Stimulated activated CD8-positive, alpha-beta memory T cell treated with anti-CD3 and anti-CD28 coated beads, Interleukin-4, amount 100 ng/mL, for 1 hour (primary cell): Measurements from ENCODE around the gene RUNX2.
A peak's percentile ranks its signal among the peaks of the same experiment; 100 is the strongest.

ENCODE experiments used
- DNase-seq, 2 donors: peaks; one replicate each; pipeline ENCODE4 v3.0.0-alpha.2; 2020; ENCODE audit warnings: low read depth in 2 of 2, low spot score in 1 of 2

The RUNX2 gene

GRCh38 chr6:45576648-45577624 lies 248.8 kb downstream of the RUNX2 start:
- no peak for DNase-seq

- no peak for DNase-seq
These were observed 249.8 kb downstream of the RUNX2 start for GRCh38 chr6:45577836-45578504.

GRCh38 chr6:45584127-45584526 lies 256.0 kb downstream of the RUNX2 start:
- DNase-seq = no peak

GRCh38 chr6:45586216-45587171 lies 258.4 kb downstream of the RUNX2 start:
- DNase-seq = peak in 1 of 2 donors; percentile 19

DNA sequence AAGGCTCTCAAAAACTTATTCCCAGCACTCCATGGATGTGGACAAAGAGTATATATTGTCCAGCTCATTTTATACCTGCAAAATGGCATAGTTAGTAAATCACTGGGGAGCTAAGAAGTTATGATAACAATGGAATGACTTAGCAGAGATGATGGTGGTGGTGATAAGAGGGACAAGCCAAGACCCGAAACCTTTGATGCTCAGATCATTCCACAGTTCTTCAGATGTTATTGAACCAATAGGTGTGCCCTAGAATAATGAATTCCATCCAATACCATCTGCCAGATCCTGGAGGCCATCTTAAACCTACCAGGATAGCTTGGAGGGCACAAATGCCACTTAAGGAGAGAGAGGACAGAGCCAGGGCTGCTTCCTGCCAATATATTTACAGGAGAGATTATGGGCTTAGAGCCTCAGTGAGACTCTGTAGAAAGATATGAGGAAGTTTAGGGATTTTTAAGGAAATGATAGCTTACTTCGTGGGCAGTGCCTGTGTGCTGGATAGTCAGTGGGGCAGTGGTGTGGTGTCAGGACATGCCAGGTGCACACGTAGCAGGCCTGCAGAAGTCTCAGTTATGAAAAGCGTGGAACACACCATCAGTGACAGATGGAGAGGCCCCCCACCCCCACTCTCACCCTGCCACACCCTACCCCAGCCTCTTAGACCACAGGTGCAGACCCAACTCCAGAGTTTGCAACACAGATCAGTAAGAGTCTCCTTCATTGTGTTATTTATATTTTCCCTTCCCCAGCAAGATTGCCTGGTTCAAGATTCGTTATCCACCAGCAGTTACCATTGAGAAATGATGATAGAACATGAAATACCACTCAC lies 259.3 kb downstream of the RUNX2 start:
- no peak for DNase-seq

DNA sequence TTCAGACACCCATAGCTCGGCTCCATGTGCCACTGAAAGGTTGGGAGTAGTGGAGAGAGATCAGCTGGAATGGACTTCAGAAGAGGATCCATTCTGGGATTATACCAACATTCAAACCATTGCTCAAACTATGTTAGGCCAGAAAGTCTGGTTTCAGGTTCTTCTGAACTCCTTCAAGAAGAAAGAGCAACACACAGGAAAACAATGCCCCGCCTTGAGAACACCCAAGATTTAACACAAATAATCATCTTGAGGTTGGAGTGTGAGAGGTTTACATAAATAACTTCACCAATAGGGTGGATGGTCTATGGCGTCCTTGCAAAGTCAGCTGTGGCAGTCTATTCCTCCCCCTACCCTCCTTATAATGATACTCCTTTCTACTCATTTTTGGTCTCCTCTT lies 261.2 kb downstream of the RUNX2 start:
- DNase-seq = no peak

GRCh38 chr6:45590226-45590625 lies 262.1 kb downstream of the RUNX2 start:
- no peak for DNase-seq

- no peak for DNase-seq
These were observed 262.6 kb downstream of the RUNX2 start for GRCh38 chr6:45590696-45591184.

DNA sequence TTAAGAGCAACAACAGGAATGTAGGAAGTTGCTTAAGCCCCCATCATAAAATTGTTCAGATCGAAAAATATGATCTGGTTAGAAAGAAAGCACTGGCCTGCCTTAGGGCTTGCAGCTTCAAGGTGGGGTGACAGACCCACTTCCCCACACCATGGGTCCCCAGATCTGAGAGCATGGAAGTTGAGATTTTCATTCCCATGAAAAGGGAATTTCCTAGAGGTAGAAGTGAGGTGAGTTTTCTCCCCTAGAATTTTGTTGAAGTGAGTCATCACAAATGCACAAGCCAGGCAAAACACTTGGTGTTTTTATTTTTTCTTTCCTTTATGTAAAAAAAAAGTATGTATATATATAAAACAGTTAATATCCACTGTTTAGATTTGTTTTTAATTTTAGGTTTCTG lies 263.2 kb downstream of the RUNX2 start:
- no peak for DNase-seq

DNA sequence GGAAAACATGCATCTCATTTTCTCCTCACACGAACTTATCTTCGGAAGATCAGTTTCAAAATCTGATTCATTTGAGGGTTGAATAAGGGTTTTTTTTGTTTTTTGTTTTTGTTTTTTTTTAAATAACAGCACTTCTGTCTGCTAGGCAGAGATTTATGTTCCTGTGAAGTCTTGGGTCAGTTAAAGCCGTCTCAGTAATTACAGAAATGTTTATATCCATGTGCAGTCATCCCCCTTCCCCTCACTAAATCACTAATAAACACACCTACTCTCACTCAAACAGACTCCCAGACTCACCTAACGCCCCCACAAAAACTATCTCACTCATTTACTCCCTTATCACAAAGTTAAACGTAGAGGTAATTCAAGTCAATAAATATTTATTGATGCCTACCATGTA lies 263.8 kb downstream of the RUNX2 start:
- DNase-seq = no peak

- DNase-seq = no peak
These were observed 264.9 kb downstream of the RUNX2 start for GRCh38 chr6:45592991-45593390.

- no peak for DNase-seq
These were observed 267.1 kb downstream of the RUNX2 start for GRCh38 chr6:45595010-45595851.

DNA sequence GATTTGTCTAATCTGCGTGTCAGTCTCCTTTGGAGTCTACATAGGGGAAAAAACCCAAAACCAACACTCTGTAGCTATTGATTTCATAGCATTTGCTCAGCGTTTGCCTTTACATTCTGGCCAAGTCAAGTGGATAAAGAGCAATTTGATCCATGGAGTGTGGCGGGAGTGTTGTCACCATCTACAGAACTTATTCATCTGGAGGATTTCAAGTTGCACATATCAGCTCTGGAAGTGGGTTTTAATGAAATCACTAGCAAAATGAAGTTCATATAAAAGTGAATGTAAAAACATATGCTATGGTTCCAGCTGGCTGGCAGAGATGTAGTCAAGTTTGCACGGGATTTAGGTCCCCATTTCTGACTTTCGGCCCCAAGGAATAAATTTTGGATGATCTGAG lies 269.3 kb downstream of the RUNX2 start:
- DNase-seq = no peak

DNA sequence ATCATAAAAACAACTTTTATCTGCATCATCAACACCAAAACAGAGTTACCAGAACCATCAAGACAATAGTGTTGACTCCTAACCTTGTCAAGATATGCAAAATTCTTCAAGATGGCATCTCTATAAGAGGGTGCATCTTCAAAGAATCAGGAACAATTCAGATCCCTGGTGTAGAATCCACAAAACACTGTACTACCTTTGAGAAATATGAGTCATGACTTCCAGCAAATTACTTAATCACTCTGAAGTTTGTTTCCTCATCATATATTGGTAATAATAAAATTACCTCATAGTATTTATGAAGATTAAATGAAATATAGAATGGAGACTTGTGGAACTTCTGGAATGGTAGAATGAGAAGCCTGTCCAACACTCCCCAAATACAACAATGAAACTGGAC lies 270.9 kb downstream of the RUNX2 start:
- no peak for DNase-seq

GRCh38 chr6:45605971-45606370 lies 277.8 kb downstream of the RUNX2 start:
- no peak for DNase-seq

DNA sequence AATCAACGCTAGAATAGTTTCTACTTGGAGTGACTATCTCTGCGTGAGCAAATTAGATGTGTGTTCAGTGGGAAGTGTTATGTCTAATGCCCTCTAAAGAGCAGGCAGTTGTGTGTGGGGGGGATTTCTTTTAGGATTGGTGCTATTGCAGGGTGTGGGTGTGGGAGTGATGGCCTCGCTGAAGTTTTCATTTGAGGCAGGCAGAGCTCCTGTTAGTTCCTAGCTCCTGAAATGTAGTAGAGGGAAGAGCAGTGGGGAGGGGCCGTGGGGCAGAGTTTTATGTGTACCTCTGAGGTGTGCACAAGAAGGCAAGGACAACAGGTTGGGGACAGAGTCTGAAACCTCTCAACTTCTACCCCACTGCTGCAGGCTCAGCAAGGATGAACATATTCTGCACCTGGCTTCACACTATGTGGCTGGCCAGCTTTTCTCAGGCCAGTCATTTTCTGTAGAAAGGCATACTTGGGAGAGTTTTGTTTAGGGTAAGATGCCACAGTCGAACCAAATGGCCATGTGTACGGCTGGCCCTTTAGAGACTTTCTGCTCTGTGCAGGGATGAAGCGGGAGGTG lies 278.8 kb downstream of the RUNX2 start:
- DNase-seq = no peak

- DNase-seq = no peak
These were observed 279.7 kb downstream of the RUNX2 start for GRCh38 chr6:45607798-45608197.

GRCh38 chr6:45608252-45608913 lies 280.3 kb downstream of the RUNX2 start:
- no peak for DNase-seq
